ENCODE data around the gene WDR26.
"Not testable (repeated sequence)": the region's sequence is repeated elsewhere in the genome, so short reads cannot be mapped to it uniquely, and the experiment has no call there.

WDR26 gene

GRCh38 chr1:224434691-224435317 lies at the start of gene WDR26:
TSS of gene WDR26 (minus strand) at chr1:224434797.
- DNase-seq, result peak; percentile 82

- DNase-seq, result not testable (repeated sequence)
These were observed 48.6 kb upstream of the WDR26 start for GRCh38 chr1:224483206-224483605.

- no peak for DNase-seq
These were observed 48.0 kb upstream of the WDR26 start for GRCh38 chr1:224482619-224483018.

GRCh38 chr1:224481601-224482000 lies 47.0 kb upstream of the WDR26 start:
- no peak for DNase-seq

GRCh38 chr1:224480888-224481459 lies 46.4 kb upstream of the WDR26 start:
- not testable (repeated sequence) for DNase-seq

GRCh38 chr1:224480200-224480599 lies 45.6 kb upstream of the WDR26 start:
- not testable (repeated sequence) for DNase-seq

- DNase-seq, result no peak
These were observed 38.2 kb upstream of the WDR26 start for GRCh38 chr1:224472806-224473205.

GRCh38 chr1:224466154-224466553 lies 31.6 kb upstream of the WDR26 start:
- DNase-seq, result no peak

- no peak for DNase-seq
These were observed 25.4 kb upstream of the WDR26 start for GRCh38 chr1:224459966-224460365.

- no peak for DNase-seq
These were observed 24.4 kb upstream of the WDR26 start for GRCh38 chr1:224458996-224459395.

- no peak for DNase-seq
These were observed 23.7 kb upstream of the WDR26 start for GRCh38 chr1:224458296-224458695.

- DNase-seq, result no peak
These were observed 23.2 kb upstream of the WDR26 start for GRCh38 chr1:224457782-224458144.

- no peak for DNase-seq
These were observed 22.0 kb upstream of the WDR26 start for GRCh38 chr1:224456637-224456953.

GRCh38 chr1:224454402-224455055 lies 19.9 kb upstream of the WDR26 start:
- DNase-seq, result no peak

GRCh38 chr1:224450561-224451350 lies 16.2 kb upstream of the WDR26 start:
- DNase-seq, result no peak

GRCh38 chr1:224450159-224450558 lies 15.6 kb upstream of the WDR26 start:
- DNase-seq, result no peak

- no peak for DNase-seq
These were observed 13.9 kb upstream of the WDR26 start for GRCh38 chr1:224448453-224449017.

- no peak for DNase-seq
These were observed 13.4 kb upstream of the WDR26 start for GRCh38 chr1:224447971-224448370.

- no peak for DNase-seq
These were observed 12.7 kb upstream of the WDR26 start for GRCh38 chr1:224447251-224447650.

- no peak for DNase-seq
These were observed 4.4 kb upstream of the WDR26 start for GRCh38 chr1:224438989-224439388.

- DNase-seq, result no peak
These were observed 1.4 kb upstream of the WDR26 start for GRCh38 chr1:224435999-224436398.

GRCh38 chr1:224435318-224435763 lies 744 bp upstream of the WDR26 start:
- peak; percentile 18 for DNase-seq
